Measurements from ENCODE around the gene NHERF1. TPM values are rescaled to one million over a fixed set of nuclear protein-coding genes. Genes with fewer than 3 reads are reported as not detected.

NHERF1 gene
- total and polyA plus RNA-seq, 9 of the 15 experiments (the other 6 are each of a cell fraction or from before 2014, with no cell fraction given) = 11.4 to 79.9 (median 36.9) TPM

DNA sequence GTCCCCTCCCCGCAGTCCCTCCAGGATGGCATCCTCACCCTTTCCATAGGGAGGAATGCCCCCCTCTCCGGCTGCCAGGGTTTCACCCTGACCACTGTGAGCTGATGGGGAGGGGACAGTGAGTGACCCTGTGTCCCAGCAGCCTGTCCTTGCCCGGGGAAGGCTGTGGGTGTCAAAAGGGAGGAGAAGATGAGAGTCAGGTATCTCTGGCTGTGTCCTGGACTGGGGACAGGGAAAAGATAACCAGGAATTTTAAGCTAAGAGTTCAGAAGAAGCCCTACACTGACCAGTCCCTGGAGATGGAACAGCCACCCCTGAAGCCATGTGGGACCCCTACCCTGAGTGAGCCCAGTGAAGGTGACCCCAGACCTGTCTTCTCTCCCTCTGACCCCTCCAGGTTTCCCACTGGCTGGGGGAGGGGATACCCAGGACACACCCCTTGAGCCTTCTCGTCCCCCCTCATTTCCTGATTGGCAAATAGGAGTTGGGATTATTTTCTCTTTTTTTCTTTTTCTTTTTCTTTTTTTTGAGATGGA, 16.4 kb downstream of the NHERF1 start (continued):
- TF ChIP-seq ZNF592 (IDR thresholded peaks at IDR 0.05) (no peak), MYBL2 (IDR thresholded peaks at IDR 0.05; ENCODE audit: low read depth) (no peak), MYBL2 (CRISPR knock-in tag; IDR thresholded peaks at IDR 0.05; ENCODE audit: borderline replicate concordance) (no peak), GATAD2B (IDR thresholded peaks at IDR 0.05; ENCODE audit: borderline replicate concordance) (no peak)
- TF ChIP-seq, protein P1, sequence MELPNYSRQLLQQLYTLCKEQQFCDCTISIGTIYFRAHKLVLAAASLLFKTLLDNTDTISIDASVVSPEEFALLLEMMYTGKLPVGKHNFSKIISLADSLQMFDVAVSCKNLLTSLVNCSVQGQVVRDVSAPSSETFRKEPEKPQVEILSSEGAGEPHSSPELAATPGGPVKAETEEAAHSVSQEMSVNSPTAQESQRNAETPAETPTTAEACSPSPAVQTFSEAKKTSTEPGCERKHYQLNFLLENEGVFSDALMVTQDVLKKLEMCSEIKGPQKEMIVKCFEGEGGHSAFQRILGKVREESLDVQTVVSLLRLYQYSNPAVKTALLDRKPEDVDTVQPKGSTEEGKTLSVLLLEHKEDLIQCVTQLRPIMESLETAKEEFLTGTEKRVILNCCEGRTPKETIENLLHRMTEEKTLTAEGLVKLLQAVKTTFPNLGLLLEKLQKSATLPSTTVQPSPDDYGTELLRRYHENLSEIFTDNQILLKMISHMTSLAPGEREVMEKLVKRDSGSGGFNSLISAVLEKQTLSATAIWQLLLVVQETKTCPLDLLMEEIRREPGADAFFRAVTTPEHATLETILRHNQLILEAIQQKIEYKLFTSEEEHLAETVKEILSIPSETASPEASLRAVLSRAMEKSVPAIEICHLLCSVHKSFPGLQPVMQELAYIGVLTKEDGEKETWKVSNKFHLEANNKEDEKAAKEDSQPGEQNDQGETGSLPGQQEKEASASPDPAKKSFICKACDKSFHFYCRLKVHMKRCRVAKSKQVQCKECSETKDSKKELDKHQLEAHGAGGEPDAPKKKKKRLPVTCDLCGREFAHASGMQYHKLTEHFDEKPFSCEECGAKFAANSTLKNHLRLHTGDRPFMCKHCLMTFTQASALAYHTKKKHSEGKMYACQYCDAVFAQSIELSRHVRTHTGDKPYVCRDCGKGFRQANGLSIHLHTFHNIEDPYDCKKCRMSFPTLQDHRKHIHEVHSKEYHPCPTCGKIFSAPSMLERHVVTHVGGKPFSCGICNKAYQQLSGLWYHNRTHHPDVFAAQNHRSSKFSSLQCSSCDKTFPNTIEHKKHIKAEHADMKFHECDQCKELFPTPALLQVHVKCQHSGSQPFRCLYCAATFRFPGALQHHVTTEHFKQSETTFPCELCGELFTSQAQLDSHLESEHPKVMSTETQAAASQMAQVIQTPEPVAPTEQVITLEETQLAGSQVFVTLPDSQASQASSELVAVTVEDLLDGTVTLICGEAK (IDR thresholded peaks at IDR 0.05) = no peak
- TF ChIP-seq, protein P1 (CRISPR knock-in tag; IDR thresholded peaks at IDR 0.05) = no peak
